GM23248 (cell line): ENCODE data around the gene ING3.
"Not testable (repeated sequence)": the region's sequence is repeated elsewhere in the genome, so short reads cannot be mapped to it uniquely, and the experiment has no call there.

ENCODE experiments used
- EZH2 ChIP-seq: fragments of 200-600 bp; sonication (generic); IDR thresholded peaks from 2 replicates; pipeline ENCODE4 v1.6.1; 2018; ENCODE audit warnings: antibody characterized with exemption, mild to moderate bottlenecking; ENCODE audit not compliant: insufficient read depth, poor library complexity, severe bottlenecking
- EZH2phosphoT487 ChIP-seq: fragments of 200-600 bp; sonication (generic); IDR thresholded peaks from 2 replicates; pipeline ENCODE4 v1.6.1; 2018; ENCODE audit warnings: antibody characterized with exemption, moderate library complexity, mild to moderate bottlenecking, low read depth; ENCODE audit not compliant: insufficient read depth

DNA sequence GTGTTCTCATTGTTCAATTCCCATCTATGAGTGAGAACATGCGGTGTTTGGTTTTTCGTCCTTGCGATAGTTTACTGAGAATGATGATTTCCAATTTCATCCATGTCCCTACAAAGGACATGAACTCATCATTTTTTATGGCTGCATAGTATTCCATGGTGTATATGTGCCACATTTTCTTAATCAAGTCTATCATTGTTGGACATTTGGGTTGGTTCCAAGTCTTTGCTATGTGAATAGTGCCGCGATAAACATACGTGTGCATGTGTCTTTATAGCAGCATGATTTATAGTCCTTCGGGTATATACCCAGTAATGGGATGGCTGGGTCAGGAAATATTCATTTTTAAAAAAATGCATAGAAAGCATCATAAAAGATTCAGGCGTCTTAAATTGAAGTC lies 33.0 kb downstream of the ING3 start:
- not testable (repeated sequence) for TF ChIP-seq EZH2, EZH2phosphoT487
